Measurements from ENCODE around the gene CBFA2T3. TPM values are rescaled to one million over a fixed set of nuclear protein-coding genes. Genes with fewer than 3 reads are reported as not detected.
"Not testable (repeated sequence)": the region's sequence is repeated elsewhere in the genome, so short reads cannot be mapped to it uniquely, and the experiment has no call there.

Gene CBFA2T3
- 8.6 TPM for total RNA-seq
- long read RNA-seq, full-length matches to known transcripts = 2 of 35 reads
- long read RNA-seq, partial matches to known transcripts = 19 of 35 reads
- long read RNA-seq, other reads (novel, unspliced or antisense) = 14 of 35 reads

DNA sequence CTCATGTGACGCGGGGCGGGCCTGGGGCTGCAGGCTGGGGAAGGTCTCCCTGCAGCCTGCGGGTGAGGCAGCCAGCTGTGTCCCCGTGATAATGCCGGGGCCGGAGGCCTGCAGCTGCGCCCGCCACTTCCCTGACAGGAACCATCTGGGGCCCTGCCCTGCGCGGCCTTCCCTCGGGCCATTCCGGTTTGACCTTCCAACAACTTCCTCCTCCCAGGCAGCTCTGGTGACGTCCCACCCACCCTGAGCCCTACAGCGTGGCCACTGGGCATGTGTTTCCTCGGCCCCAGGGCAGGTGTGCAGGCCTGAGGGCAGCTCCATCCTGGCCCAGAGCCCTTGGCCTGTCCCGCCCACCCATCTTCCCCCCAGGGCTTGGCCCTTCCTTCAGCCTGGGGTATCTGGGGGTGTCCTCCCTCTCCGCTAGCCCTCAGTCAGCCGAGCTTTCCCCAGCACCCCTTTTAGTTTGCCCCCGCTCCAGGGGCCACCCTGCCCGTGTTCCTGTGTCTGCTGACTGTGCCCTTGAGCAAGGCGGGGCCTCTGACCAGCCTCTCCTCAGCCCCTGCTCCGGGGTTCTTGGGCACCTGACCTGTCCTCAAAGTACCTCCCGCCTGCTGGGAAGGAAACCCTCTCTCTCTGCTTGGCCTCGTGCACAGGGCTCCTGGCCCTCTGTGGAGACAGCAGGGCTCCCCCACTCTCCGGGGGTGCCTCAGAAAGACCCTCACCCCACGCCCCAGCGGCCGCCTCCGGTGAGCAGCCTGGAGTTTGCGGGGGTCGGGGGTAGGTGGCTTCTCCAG is at the start of gene CBFA2T3:
TSS of gene CBFA2T3 (minus strand) at position 190 of the 794 bp plus-strand sequence. CDS start 400 bp downstream, outside the sequence.
- DNase-seq (peak; percentile 90), ATAC-seq (ENCODE audit: poor library complexity) (peak; percentile 89)
- intact Hi-C loops (cut with DNase I) = no loop called here

DNA sequence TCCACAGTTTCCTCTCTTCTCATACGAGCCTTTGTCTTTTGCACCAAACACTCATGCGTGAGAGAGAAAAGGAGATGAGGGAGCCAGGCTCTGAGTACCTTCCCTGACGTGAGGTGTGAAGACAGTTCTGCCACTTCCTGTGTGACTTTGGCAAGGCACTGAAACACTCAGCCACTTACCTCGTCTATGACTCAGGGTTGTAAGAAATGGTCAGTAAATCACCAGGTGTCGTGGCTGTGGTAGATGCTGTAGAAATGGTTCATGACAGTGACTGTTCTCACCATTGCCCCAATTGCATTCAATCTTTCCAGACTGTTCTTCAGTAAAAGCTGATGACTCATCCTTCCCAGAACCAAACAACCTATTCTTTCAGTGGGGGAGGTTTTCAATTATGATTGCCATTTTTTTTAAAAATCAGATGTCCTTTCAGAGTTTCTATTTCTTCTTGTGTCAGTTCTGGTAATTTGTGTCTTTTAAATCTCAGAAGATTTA is 49.2 kb upstream of the CBFA2T3 start:
- intact Hi-C loops (cut with DNase I) = no loop called here
- ATAC-seq (ENCODE audit: poor library complexity) (no peak), DNase-seq (no peak)

DNA sequence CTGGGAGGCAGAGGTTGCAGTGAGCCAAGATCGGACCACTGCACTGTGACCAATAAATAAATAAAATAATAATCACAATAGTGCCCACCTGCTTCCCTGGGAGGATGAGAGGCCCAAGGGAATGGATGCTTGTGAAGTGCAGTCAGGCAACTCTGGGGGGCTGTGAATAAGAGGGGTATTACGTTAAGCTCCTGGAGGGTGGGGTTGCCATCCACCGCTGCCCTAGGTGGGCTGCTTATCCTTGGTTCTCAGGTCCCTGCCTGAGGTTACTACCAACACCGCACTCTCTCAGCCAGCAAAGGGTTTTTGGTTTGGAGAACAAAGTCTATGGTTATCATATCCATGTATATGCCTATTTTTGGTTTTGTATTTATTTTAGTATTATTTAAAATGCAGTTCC is 48.6 kb upstream of the CBFA2T3 start:
- DNase-seq = no peak
- ATAC-seq (ENCODE audit: poor library complexity) = no peak

DNA sequence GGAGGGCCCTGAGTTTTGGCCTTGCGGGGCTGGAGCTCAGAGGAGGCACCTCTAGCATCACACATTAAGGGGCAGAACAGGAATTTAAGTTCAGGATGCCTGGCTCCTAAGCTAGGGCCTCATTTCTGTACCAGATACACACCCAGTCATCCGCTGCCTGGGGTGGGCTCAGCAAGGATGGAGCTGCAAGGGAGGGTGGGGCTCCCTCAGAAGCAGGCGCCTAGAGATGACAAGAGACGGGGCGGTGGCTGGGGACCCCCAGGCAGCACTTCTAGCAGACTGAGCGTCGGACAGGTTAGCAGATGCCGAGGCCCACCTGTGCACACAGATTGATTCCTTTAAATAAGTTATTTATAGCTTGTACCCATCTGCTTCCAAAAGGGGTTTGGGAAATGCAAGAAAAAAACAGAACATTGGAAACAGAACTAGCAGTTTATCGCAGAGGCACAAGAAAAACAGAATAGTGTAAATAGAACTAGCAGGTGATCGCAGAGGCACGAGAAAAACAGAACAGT is 47.6 kb upstream of the CBFA2T3 start:
- intact Hi-C loops (cut with DNase I) = no loop called here
- no peak for ATAC-seq (ENCODE audit: poor library complexity)
- peak; percentile 22 for DNase-seq

More for the DNA sequence above, 48.6 kb upstream of the CBFA2T3 start:
- intact Hi-C loops (cut with DNase I) = no loop called here

DNA sequence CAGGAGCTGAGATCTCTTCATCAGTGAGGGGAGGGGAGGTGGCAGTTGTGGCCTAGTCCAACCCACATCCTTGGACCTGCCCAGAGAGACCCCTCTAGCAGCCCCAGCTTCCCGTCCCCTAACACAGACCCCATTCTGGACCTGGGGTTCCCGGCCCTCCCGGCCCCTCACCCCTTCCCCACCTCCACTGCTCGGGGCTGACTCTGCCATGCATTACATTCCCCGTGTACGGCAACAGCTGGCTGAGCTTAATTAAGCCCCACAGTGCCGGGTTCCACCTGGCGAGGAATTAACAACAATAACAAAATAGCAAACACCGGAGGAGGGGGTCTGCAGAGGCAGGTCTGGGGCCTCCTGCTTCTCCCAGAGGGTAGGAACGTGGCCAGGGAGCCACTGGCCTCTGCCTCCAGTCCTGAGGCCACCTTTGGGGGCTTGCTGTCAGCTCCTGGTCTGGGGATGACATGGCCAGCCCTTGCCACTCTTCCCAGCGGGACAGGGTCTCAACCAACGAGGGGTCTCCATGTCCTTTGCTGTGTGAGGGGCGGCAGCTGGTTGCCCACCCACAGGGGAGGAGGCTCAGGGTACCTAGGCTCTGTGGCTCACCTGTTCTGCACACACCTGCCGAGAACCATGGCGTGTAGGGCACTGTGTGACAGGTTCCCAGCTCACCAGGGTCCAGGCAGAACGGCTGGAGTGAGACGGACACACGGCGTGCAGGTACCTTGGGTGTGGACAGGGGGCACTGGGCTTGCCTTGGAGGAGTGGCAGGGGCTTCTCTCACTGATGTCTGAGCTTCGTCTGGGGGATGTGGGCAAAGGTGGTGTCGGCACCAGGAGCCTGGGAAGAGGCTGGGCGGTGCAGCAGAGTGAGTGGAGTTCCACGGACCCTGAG is 46.9 kb upstream of the CBFA2T3 start:
- intact Hi-C loops (cut with DNase I) = no loop called here
- DNase-seq = peak; percentile 13
- no peak for ATAC-seq (ENCODE audit: poor library complexity)

DNA sequence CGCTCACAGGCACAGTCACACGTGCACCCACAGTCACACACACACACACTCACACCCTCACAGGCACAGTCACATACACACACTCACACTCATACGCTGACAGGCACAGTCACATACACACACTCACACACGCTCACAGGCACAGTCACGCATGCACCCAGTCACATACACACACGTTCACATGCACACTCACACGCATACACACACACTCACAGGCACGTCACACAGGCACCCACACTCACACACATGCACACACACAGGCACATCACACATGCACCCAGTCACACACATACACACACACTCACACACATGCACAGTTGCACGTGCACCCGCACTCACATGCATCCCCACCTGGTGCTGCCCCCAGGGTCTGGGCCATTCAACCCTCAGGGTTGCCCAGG is 46.1 kb upstream of the CBFA2T3 start:
- DNase-seq (peak; percentile 24), ATAC-seq (ENCODE audit: poor library complexity) (no peak)
- intact Hi-C loops (cut with DNase I) = no loop called here

DNA sequence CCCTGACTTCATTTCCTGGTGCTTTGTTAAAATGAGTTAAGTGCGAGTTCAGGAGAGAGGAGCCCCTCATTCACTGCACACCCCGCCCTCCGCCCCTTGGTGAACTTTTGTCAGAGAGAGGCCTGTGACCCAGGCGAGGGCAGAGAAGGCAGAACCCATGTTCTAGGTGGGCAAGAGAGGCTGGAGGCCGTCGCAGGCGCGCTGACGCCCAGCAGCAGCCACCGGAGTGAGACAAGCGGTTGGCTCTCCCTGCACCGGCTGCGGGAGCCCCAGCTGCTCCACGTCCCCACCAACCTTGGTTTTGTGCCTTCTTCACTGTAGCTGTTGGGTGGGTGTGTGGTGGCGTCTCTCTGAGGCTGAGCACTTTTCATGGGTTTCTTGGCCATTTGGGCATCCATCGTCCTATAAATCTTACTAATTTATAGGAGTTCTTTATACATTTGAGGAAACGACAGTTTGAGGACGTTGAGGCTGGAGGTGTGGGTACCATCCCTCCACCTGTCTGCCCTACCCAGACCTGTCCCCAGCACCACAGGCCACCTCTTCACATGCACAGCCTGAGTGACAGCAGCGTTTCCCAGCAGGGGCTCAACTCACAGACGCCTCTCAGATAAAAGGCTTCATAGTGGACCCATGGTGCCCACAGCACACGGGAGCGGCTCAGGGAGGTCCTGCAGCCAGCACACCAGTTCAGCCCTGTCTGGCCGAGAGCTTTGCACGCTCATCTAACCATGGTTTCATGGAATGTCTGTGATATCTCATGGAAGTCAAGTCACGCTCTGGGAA is 45.2 kb upstream of the CBFA2T3 start:
- intact Hi-C loops (cut with DNase I) = no loop called here
- ATAC-seq (ENCODE audit: poor library complexity) (no peak), DNase-seq (peak; percentile 16)

DNA sequence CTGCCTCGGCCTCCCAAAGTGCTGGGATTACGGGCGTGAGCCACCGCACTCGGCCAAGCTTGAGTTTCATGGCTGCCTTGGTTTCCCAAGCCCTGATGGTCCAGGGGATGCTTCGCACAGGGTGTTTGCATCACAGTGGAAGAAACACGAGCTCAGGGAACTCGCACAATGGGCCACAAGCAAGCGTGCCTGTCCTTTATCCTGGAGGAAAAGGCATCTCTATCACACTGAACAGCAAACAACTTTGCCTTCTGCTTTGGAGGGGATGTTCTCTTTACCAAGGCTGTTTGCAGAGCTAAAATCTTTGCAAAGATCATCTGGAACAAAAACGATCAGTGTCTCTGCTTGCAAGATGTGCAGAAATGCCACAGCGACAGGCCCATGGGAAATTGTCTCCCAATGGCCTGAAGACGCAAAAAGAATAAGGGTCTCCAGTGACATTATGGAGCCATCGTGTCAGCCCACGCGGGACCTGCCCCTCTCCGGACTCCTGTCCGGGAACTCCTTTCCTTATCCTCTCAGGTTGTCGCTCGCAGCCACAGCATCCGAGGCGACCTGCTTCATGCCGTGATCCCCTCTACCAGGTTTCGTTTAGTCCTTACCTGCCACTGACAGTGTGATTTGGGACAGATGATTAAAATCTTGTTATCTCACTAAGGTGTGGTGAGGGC is 44.1 kb upstream of the CBFA2T3 start:
- ATAC-seq (ENCODE audit: poor library complexity) = no peak
- intact Hi-C loops (cut with DNase I) = no loop called here
- peak; percentile 25 for DNase-seq

DNA sequence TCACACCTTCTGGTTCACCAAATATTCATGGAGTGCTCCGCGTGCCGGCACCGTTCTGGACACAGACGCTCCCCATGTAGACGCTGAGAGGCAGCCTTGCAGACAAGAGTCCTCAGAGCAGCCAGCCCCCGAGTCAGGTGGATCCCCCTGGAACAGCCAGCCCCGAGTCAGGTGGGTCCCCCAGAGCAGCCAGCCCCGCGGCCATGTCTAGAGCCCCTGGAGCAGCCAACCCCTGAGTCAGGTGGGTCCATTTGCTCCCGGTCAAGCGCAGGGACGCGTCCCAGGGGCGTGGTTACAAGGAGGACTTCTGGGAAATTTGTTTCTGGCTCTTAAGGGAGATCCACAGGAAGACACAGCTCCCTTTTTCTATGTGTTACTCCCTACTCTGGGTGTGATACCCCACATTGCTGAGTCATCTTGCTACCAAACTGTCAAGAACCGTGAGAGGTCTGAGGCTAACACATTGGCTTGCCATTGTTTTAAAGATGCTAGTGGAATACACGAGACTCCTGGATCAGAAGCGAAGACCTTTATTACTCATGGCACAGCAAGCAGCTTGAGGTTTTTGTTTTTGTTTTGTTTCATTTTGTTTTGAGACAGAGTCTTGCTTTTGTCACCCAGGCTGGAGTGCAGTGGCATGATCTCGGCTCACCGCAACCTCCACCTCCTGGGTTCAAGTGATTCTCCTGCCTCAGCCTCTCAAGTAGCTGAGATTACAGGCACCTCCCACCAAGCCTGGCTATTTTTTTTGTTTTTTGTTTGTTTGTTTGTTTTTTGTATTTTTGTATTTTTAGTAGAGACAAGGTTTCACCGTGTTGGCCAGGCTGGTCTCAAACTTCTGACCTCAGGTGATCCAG is 43.3 kb upstream of the CBFA2T3 start:
- ATAC-seq (ENCODE audit: poor library complexity) (no peak), DNase-seq (peak; percentile 39)
- intact Hi-C loops (cut with DNase I) = no loop called here

DNA sequence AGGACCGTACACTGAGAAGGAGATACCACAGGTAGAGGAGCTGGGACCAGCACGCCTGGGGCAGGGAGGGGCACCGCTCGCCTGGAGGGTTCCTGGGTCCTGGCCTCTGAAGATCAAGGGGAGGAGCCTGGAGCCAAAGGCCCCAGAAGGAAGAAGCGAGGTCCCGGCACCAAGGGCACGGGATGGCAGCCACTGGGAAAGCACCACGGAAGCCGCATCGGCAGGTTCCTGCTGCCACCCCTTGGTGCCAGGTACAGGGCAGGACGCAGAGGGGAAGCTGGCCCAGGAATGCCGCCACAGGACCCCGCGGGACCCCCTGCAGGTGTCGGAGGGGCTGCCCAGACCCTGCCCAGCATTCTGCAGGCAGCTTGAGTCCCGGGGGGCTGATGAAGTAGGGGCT is 42.5 kb upstream of the CBFA2T3 start:
- intact Hi-C loops (cut with DNase I) = no loop called here
- no peak for ATAC-seq (ENCODE audit: poor library complexity)
- peak; percentile 30 for DNase-seq

DNA sequence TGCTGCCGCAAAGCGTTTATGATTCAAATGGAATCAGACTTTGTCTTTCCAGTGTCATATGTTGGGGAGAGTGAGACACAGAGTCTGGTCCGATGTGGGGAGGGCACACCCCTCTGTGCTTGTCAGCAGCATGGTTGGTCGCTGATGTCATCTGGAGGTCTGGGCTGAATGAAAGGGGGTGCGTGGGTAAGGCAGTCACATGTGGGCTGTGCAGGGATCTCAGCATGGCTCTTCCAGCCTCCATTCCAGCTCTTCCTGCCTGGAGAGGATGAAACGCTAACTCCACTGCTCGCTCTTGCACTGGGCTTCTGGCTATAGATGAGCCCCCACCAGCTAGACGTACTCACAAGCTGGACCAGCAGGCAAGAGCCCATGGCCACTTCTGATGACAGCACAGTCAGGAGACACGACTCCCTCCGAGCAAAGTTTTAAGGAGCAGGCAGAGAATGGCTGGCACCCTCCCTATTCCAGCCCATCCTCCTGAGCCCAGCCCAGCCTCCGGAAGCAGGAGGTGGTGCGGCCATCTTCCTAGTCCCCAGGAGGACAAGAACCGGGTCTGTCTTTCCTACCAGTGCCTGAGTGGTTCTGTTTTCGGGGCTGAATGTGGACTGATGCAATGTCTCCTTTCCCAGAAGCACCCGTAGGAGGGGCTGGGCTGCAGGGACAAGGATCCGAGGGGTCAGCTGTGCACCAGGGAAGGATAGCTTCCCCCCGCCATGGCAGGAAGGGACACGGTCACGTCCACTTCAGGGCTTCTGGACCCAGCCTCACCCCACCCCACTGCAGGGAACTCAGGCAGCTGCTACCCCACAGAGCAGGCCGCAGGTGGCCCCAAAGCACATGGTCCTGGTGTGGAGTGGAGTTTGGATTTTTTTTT is 41.5 kb upstream of the CBFA2T3 start:
- DNase-seq = peak; percentile 15
- ATAC-seq (ENCODE audit: poor library complexity) = no peak
- intact Hi-C loops (cut with DNase I) = no loop called here

DNA sequence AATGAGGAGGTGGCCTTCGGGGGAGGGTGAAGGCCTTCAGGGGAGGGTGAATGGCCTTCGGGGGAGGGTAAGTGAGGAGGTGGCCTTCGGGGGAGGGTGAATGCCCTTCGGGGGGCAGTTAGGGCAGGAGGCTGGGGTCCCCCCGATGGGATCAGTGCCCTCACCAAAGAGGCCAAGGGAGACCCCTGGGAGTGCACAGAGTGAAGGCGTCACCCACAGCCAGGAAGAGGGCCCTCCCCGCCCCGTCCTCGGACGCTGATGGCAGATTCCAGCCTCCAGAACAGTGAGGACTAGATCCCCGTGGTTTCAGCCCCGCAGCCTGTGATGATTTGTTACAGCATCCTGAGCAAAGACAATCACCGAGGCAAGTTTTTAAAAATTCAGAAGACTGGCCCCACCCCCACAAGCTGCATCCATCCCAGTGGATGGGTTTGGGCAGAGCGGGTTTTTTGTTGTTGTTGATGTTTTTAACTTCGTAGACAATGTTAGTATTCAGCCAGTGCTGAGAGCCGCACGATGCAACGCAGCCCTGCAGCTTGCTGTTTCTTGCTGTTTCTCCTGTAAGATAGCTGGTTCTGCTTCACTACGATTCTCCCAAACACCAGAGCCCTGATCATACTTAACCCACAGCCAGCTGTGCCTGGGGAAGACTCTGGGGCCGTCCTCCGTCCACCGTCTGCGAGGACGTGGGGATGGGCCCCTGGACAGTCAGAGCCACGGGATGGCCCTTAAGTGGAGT is 40.7 kb upstream of the CBFA2T3 start:
- ATAC-seq (ENCODE audit: poor library complexity) (no peak), DNase-seq (peak; percentile 29)
- intact Hi-C loops (cut with DNase I) = no loop called here

DNA sequence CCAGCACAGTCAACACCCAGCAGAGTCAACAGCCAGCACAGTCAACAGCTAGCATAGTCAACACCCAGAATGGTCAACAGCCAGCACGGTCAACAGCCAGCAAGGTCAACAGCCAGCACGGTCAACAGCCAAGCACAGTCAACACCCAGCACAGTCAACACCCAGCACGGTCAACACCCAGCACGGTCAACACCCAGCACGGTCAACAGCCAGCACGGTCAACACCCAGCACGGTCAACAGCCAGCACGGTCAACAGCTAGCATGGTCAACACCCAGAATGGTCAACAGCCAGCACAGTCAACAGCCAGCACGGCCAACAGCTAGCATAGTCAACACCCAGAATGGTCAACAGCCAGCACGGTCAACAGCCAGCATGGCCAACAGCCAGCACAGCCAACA is 39.6 kb upstream of the CBFA2T3 start:
- intact Hi-C loops (cut with DNase I); ATAC-seq (ENCODE audit: poor library complexity): not testable (repeated sequence)
- DNase-seq = peak; percentile 13

DNA sequence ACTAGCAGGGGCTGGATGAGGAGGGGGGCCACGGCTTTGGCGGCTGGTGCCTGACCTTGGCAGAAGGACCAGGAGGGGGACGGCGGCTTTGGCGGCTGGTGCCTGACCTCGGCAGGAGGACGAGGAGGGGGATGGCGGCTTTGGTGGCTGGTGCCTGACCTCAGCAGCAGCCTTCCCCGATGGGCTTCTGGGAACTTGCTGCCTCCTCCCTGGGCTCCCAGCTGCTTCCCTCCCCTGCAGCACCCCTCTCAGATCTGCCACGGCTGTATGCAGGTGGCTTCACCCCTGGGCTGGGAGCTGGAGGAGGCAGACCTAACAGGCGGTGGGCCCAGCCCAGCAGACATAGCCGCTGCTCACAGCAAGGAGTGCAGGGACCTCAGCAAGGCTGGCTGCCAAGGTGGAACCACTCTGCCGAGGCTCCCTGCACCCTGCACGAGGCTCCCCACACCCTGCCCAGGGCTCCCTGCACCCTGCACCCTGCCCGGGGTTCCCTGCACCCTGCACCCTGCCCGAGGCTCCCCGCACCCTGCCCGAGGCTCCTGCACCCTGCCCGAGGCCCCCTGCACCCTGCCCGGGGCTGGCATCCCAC is 38.4 kb upstream of the CBFA2T3 start:
- intact Hi-C loops (cut with DNase I) = no loop called here
- ATAC-seq (ENCODE audit: poor library complexity) = no peak
- peak; percentile 16 for DNase-seq
